ENCODE data around the gene RAB40C. TPM values are rescaled to one million over a fixed set of nuclear protein-coding genes. Genes with fewer than 3 reads are reported as not detected.
A peak's percentile ranks its signal among the peaks of the same experiment; 100 is the strongest.

The RAB40C gene
- total and polyA plus RNA-seq, 2 experiments from 2014 or later = 9.5 to 18.8 TPM

DNA sequence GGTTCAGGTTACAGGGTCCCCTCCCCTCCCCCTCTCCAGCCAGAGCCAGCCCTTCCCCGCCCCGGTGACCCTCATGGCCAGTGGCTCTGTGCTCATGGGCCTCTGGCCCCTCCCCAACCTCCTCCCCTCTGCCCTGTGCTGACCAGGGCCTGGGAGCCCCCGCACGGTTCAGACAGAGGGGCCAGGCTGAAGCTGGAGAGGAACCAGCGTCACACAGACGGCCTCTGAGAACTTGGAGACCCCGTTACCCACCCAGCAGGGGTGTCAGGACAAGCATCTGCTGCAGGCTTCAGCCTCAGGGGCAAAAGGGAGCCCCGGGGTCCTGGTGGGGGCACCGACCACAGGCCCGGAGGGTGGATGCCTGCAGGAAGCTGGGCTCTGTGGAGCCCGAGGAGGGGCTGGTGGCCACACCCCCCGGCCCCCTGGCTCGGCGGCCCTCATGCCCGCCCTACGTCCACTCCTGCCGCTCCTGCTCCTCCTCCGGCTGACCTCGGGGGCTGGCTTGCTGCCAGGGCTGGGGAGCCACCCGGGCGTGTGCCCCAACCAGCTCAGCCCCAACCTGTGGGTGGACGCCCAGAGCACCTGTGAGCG is 41.0 kb downstream of the RAB40C start, which contains the start of gene WFIKKN1:
WFIKKN1 (plus strand) TSS at position 171 of the 591 bp plus-strand sequence; CDS start at position 440, 269 bp downstream.
- H3K27ac ChIP-seq = no peak within 1 kb of the TSS
- H3K27me3 ChIP-seq (replicated peaks; ENCODE audit: insufficient read depth) = no peaks in the 10 kb centered on the region
- no peak within 1 kb of the TSS for H2AFZ ChIP-seq
- H3K4me2 ChIP-seq (ENCODE audit: unreplicated experiment) = no peak within 1 kb of the TSS
- in situ Hi-C loops (cut with MboI) = no loop called here
- no peaks in the 10 kb centered on the region for H3K9me3 ChIP-seq (ENCODE audit: low read depth)
- peak; percentile 26 for DNase-seq
- no peak for TF ChIP-seq EZH2phosphoT487 (IDR thresholded peaks at IDR 0.05; ENCODE audit: insufficient read depth, low read depth)
- TF ChIP-seq EZH2 (IDR thresholded peaks at IDR 0.05; ENCODE audit: insufficient read depth, poor library complexity, severe bottlenecking) = no peak
- peaks cover 14% of the 10 kb centered on the region for H3K79me2 ChIP-seq (ENCODE audit: insufficient read depth)
- no peaks in the 10 kb centered on the region for H3K36me3 ChIP-seq (ENCODE audit: low read depth)
- no peak within 1 kb of the TSS for H3K4me3 ChIP-seq
- peaks cover 18% of the 10 kb centered on the region for H3K4me1 ChIP-seq (ENCODE audit: insufficient read depth)
- no peak within 1 kb of the TSS for H3K9ac ChIP-seq
- WGBS, 2 experiments (ENCODE audit: low coverage in 1 of 2, low lambda C conversion rate in 2 of 2, missing lambda C conversion rate in 2 of 2) = 6 to 10% methylated on average over 19 to 23 of the region's 23 CpGs
- H3K9me2 ChIP-seq (ENCODE audit: insufficient read depth) = no peaks in the 10 kb centered on the region
- H3F3A ChIP-seq (ENCODE audit: insufficient read depth) = 0 out of 2 replicates have a peak, but pooled peaks cover 4% of the 10 kb centered on the region
- H4K20me1 ChIP-seq (ENCODE audit: insufficient read depth) = no peaks in the 10 kb centered on the region

DNA sequence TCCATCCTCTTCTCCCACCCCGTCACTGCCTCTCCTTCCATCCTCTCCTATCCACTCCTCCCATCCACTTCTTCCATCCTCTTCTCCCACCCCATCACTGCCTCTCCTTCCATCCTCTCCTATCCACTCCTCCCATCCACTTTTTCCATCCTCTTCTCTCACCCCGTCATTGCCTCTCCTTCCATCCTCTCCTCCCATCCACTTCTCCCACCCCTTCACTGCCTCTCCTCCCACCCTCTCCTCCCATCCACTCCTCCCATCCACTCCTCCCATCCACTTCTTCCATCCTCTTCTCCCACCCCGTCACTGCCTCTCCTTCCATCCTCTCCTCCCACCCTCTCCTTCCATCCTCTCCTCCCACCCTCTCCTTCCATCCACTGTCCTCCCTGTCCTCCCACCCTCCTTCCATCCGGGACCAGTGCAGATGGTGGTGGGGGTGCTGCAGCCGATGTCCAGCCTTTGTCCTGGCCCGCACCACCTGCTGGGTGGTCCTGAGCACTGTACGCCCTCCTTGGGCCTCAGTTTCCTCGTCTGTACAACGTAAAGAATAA is 42.0 kb downstream of the RAB40C start:
- no peak overlapping the region for H2AFZ ChIP-seq

DNA sequence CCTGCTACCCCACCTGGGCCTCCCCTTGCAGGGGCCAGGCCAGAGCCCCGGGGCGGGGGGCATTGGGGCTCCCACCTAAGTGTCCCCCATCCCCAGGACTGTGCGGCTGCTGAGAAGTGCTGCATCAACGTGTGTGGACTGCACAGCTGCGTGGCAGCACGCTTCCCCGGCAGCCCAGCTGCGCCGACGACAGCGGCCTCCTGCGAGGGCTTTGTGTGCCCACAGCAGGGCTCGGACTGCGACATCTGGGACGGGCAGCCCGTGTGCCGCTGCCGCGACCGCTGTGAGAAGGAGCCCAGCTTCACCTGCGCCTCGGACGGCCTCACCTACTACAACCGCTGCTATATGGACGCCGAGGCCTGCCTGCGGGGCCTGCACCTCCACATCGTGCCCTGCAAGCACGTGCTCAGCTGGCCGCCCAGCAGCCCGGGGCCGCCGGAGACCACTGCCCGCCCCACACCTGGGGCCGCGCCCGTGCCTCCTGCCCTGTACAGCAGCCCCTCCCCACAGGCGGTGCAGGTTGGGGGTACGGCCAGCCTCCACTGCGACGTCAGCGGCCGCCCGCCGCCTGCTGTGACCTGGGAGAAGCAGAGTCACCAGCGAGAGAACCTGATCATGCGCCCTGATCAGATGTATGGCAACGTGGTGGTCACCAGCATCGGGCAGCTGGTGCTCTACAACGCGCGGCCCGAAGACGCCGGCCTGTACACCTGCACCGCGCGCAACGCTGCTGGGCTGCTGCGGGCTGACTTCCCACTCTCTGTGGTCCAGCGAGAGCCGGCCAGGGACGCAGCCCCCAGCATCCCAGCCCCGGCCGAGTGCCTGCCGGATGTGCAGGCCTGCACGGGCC is 42.8 kb downstream of the RAB40C start:
- Histone ChIP-seq H3K79me2 (ENCODE audit: insufficient read depth) (peaks cover 14% of the 10 kb centered on the region), H3K4me2 (ENCODE audit: unreplicated experiment) (no peak overlapping the region), H3K9ac (no peak overlapping the region), H2AFZ (no peak overlapping the region), H3K9me2 (ENCODE audit: insufficient read depth) (no peaks in the 10 kb centered on the region), H3K27me3 (replicated peaks; ENCODE audit: insufficient read depth) (no peaks in the 10 kb centered on the region), H4K20me1 (ENCODE audit: insufficient read depth) (no peaks in the 10 kb centered on the region), H3F3A (ENCODE audit: insufficient read depth) (no peaks in the 10 kb centered on the region), H3K4me1 (ENCODE audit: insufficient read depth) (0 out of 2 replicates have a peak, but pooled peaks cover 6% of the 10 kb centered on the region), H3K36me3 (ENCODE audit: low read depth) (no peaks in the 10 kb centered on the region), H3K9me3 (ENCODE audit: low read depth) (no peaks in the 10 kb centered on the region), H3K27ac (no peak overlapping the region), H3K4me3 (no peak overlapping the region)
- in situ Hi-C loops (cut with MboI) = no loop called here
- 95 to 96% methylated on average over 42 to 65 of the region's 67 CpGs for WGBS, 2 experiments (ENCODE audit: low coverage in 1 of 2, low lambda C conversion rate in 2 of 2, missing lambda C conversion rate in 2 of 2)
- TF ChIP-seq EZH2 (IDR thresholded peaks at IDR 0.05; ENCODE audit: insufficient read depth, poor library complexity, severe bottlenecking) (no peak), EZH2phosphoT487 (IDR thresholded peaks at IDR 0.05; ENCODE audit: insufficient read depth, low read depth) (no peak)
- no peak for DNase-seq

More for the DNA sequence above, 42.0 kb downstream of the RAB40C start:
- no peaks in the 10 kb centered on the region for H4K20me1 ChIP-seq (ENCODE audit: insufficient read depth)
- 39 to 48% methylated on average over 6 to 9 of the region's 9 CpGs for WGBS, 2 experiments (ENCODE audit: low coverage in 1 of 2, low lambda C conversion rate in 2 of 2, missing lambda C conversion rate in 2 of 2)
- no peaks in the 10 kb centered on the region for H3F3A ChIP-seq (ENCODE audit: insufficient read depth)
- no peak overlapping the region for H3K27ac ChIP-seq
- H3K4me3 ChIP-seq = no peak overlapping the region
- H3K9ac ChIP-seq = no peak overlapping the region
- H3K27me3 ChIP-seq (replicated peaks; ENCODE audit: insufficient read depth) = no peaks in the 10 kb centered on the region
- in situ Hi-C loops (cut with MboI) = no loop called here
- H3K4me1 ChIP-seq (ENCODE audit: insufficient read depth) = peaks cover 12% of the 10 kb centered on the region
- H3K9me2 ChIP-seq (ENCODE audit: insufficient read depth) = no peaks in the 10 kb centered on the region
- no peak for DNase-seq
- no peaks in the 10 kb centered on the region for H3K9me3 ChIP-seq (ENCODE audit: low read depth)
- H3K4me2 ChIP-seq (ENCODE audit: unreplicated experiment) = no peak overlapping the region
- TF ChIP-seq EZH2 (IDR thresholded peaks at IDR 0.05; ENCODE audit: insufficient read depth, poor library complexity, severe bottlenecking) (no peak), EZH2phosphoT487 (IDR thresholded peaks at IDR 0.05; ENCODE audit: insufficient read depth, low read depth) (no peak)
- H3K79me2 ChIP-seq (ENCODE audit: insufficient read depth) = peaks cover 14% of the 10 kb centered on the region
- H3K36me3 ChIP-seq (ENCODE audit: low read depth) = no peaks in the 10 kb centered on the region

DNA sequence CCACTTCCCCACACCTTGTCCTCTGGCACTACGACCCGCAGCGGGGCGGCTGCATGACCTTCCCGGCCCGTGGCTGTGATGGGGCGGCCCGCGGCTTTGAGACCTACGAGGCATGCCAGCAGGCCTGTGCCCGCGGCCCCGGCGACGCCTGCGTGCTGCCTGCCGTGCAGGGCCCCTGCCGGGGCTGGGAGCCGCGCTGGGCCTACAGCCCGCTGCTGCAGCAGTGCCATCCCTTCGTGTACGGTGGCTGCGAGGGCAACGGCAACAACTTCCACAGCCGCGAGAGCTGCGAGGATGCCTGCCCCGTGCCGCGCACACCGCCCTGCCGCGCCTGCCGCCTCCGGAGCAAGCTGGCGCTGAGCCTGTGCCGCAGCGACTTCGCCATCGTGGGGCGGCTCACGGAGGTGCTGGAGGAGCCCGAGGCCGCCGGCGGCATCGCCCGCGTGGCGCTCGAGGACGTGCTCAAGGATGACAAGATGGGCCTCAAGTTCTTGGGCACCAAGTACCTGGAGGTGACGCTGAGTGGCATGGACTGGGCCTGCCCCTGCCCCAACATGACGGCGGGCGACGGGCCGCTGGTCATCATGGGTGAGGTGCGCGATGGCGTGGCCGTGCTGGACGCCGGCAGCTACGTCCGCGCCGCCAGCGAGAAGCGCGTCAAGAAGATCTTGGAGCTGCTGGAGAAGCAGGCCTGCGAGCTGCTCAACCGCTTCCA is 43.6 kb downstream of the RAB40C start:
- WGBS, 2 experiments (ENCODE audit: low coverage in 1 of 2, low lambda C conversion rate in 2 of 2, missing lambda C conversion rate in 2 of 2) = 97% methylated on average over 68 to 69 of the region's 74 CpGs
- Histone ChIP-seq H4K20me1 (ENCODE audit: insufficient read depth) (no peaks in the 10 kb centered on the region), H2AFZ (no peak overlapping the region), H3K27me3 (replicated peaks; ENCODE audit: insufficient read depth) (no peaks in the 10 kb centered on the region), H3K9me2 (ENCODE audit: insufficient read depth) (no peaks in the 10 kb centered on the region), H3F3A (ENCODE audit: insufficient read depth) (no peaks in the 10 kb centered on the region), H3K4me2 (ENCODE audit: unreplicated experiment) (no peak overlapping the region), H3K9me3 (ENCODE audit: low read depth) (no peaks in the 10 kb centered on the region), H3K4me3 (no peak overlapping the region), H3K27ac (no peak overlapping the region), H3K9ac (no peak overlapping the region), H3K79me2 (ENCODE audit: insufficient read depth) (peaks cover 14% of the 10 kb centered on the region), H3K4me1 (ENCODE audit: insufficient read depth) (0 out of 2 replicates have a peak, but pooled peaks cover 6% of the 10 kb centered on the region), H3K36me3 (ENCODE audit: low read depth) (no peaks in the 10 kb centered on the region)
- DNase-seq = no peak
- TF ChIP-seq EZH2 (IDR thresholded peaks at IDR 0.05; ENCODE audit: insufficient read depth, poor library complexity, severe bottlenecking) (no peak), EZH2phosphoT487 (IDR thresholded peaks at IDR 0.05; ENCODE audit: insufficient read depth, low read depth) (no peak)
- in situ Hi-C loops (cut with MboI) = no loop called here
